Glomerular endothelial cell (primary cell): ENCODE data around the gene GRAP2. TPM values are rescaled to one million over a fixed set of nuclear protein-coding genes. Genes with fewer than 3 reads are reported as not detected.
"Not testable (repeated sequence)": the region's sequence is repeated elsewhere in the genome, so short reads cannot be mapped to it uniquely, and the experiment has no call there.

Experiments used
- DNase-seq: peaks from one replicate; pipeline ENCODE4 v3.0.0-alpha.2; 2011; ENCODE audit warnings: low read depth, low spot score; ENCODE audit errors: extremely low read depth
- total RNA-seq: library from RNA; depleted of rRNA; stranded (reverse); fragments of >200 nt; gene quantifications from 2 replicates; pipeline ENCODE4 v1.2.3, GENCODE V29; 2015

GRAP2 gene
- total RNA-seq, 1 donor from 2014 or later: not detected

GRCh38 chr22:39896313-39896996 is 4.4 kb upstream of the GRAP2 start:
- no peak for DNase-seq

DNA sequence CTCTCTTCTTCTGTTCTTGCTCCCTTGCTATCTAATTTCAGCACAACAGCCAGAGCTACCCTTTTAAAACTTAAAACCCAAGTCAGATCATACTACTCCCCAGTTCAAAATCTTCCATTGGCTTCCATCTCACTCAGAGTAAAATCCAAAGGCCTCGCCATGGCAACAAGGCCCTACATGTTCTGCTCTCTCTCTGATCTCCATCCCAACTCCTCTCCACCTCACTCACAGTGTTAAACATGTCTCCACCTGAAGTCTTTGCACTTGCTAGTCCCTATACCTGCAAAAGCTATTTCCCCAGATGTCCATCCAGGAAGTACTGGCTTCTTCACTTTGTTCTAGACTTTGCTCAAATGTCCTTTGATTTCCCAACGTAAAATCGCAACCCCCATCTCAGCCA is 3.0 kb upstream of the GRAP2 start:
- DNase-seq: no peak

- DNase-seq: no peak
Measured at GRCh38 chr22:39898997-39899396, 1.9 kb upstream of the GRAP2 start.

DNA sequence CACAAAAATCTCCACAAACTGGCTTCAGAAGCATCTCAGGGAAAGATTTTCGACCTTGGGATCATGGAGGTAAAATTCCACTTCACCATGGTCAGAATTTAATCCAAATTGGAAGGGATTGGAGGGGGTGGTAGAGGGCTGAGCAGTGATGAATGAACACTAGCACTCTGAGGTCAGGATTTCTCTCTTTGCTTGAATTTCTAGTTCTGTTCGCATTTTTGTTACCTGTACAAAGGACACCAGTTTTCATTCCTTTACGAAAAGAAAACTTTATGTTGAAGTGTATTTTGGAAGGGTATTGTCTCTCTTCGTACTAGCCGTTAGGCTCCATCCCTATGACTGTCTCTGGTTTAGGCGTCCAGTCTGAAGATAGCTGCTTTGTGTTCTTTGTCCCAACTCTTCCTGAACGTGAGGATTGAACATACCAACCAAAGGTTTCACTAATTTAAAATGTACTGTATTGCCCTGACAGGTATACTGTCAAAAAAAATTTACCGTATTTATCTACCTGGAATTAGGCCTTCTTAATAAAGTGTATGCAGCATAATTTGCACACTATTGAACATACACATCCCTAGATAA is 772 bp downstream of the GRAP2 start:
- no peak for DNase-seq

- DNase-seq: not testable (repeated sequence)
Measured at GRCh38 chr22:39904024-39904423, 3.1 kb downstream of the GRAP2 start.

DNA sequence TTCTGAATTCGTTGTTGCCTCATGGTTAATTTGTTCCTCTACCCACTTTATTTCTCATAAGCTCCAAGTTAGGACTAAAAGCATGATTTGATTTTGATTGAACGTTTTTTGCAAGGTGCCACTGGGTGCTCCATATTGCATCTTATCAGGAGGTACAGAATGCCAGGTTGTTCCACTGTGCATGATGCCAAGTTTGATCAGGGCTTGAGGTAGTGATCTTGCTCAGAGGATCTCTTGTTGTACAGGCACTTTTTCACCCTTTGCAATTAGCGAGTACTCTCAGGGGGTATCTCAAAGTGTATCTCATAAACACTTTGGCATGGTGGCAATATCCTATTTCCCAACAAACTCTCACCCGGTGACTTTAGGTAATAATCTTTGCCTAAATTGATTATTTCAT is 4.0 kb downstream of the GRAP2 start:
- no peak for DNase-seq

DNA sequence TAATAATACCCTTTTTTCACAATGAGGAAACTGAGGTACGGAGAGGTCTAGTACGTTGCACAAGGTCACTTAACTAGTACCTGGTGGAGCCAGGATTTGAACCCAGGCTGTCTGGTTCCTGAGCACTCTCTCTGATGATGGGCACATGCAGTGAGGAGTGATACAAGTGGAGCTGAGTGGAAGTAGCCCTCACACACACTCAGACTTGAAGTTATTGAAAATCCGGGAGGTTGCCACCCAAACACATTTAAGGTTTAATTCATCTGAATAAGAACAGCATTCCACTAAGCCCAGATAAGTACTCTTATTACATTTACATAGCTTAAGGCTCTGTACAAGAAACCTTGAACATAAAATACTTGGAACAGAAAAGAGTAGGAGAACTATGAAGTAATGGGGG is 4.8 kb downstream of the GRAP2 start:
- DNase-seq: no peak

GRCh38 chr22:39906207-39906606 is 5.3 kb downstream of the GRAP2 start:
- DNase-seq: no peak

DNA sequence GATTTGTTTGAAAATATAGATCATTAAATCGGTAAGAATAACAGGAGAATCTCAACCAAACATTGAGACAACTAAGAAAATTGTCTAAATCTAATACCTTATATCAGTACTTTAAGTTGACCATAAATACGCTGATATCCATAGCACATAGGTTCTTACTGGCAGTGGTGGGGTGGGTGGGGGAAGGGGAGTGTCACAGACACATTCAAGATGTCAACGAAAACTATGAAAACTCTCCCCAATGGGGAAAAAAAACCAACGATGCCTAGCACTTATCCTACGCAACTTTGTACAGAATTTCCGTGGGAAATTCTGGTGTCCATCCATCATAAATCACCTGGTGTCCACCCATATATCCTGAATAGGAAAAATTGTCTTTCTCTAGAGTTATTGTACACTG is 6.2 kb downstream of the GRAP2 start:
- no peak for DNase-seq

GRCh38 chr22:39907605-39908097 is 6.8 kb downstream of the GRAP2 start:
- DNase-seq: no peak

DNA sequence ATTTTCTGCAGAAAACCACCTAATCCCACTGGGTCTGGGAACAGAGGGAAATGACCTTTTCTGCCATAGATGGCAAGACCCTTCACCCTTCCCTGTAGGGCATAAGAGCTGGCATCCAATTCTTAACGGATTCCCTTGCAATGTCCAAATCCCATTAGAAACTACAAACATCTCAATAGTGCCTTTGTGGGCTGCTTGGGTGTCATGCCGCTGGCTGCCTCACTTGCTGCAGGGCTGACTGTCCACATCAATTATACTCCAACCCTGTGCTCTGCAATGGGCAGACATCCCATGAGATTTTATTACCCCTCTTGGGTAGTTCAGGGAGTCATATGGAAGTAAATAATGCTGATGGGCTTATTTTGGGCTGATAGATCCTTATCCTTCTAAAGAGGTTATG is 7.3 kb downstream of the GRAP2 start:
- DNase-seq: no peak

- no peak for DNase-seq
Measured at GRCh38 chr22:39908737-39909136, 7.9 kb downstream of the GRAP2 start.

DNA sequence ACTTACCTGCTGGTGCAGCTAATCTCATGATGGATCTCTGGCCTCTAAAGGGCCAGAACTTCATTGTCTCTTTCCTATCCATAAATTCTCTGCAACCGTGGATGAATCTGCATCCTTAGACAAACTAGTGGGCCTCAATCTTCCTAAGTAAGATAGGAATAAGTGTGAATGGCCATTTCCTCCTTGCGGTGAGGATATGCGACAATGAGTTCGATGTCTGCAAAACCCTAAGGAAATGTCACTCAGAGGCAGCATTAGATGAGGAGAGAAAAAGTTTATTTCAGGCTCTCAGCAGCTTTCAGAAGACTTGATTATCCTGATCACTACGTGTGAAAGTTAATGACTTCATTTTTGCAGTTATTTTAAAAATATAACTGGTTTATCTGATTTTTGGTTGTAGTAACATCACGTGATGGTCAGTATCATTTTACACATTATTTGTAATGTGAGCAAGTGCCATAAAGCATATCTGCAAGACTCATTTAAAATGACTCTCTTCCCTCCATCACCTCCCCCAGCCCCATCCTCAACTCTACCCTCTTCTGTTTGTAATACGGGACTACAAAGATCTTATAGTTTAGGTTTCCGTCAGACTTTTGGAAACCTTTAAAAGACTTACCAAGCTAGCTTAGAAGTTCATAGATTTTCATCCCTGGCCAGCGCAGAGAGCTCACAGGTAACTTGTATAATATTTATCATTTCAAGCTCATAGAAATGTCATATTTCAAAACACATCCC is 10.2 kb downstream of the GRAP2 start:
- DNase-seq: no peak

GRCh38 chr22:39913321-39913720 is 12.4 kb downstream of the GRAP2 start:
- no peak for DNase-seq

GRCh38 chr22:39913886-39914285 is 13.0 kb downstream of the GRAP2 start:
- DNase-seq: no peak

GRCh38 chr22:39914584-39914983 is 13.7 kb downstream of the GRAP2 start:
- DNase-seq: no peak

- DNase-seq: no peak
Measured at GRCh38 chr22:39915295-39915726, 14.4 kb downstream of the GRAP2 start.

GRCh38 chr22:39916496-39916895 is 15.6 kb downstream of the GRAP2 start:
- no peak for DNase-seq

DNA sequence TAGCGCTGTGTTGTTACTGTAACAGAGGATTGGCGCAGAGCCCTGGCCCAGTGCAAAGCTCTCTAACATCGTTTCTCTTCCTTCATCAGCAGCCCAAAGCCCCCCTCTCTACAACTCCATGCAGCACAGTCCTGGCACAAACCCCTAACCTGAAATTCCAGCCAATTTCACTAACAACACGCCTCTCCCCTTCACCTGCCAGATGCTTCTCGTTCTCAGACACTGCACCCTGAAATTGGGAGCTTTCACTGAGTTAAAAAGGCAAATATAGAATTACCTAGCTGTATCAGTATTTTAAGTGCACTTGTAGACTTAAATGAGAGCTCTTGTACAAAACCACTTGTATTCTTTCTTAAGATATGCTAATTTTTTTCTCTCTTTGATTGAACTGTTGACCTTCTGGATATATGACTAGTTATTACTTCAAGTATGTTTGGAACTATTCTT is 16.3 kb downstream of the GRAP2 start:
- DNase-seq: no peak

DNA sequence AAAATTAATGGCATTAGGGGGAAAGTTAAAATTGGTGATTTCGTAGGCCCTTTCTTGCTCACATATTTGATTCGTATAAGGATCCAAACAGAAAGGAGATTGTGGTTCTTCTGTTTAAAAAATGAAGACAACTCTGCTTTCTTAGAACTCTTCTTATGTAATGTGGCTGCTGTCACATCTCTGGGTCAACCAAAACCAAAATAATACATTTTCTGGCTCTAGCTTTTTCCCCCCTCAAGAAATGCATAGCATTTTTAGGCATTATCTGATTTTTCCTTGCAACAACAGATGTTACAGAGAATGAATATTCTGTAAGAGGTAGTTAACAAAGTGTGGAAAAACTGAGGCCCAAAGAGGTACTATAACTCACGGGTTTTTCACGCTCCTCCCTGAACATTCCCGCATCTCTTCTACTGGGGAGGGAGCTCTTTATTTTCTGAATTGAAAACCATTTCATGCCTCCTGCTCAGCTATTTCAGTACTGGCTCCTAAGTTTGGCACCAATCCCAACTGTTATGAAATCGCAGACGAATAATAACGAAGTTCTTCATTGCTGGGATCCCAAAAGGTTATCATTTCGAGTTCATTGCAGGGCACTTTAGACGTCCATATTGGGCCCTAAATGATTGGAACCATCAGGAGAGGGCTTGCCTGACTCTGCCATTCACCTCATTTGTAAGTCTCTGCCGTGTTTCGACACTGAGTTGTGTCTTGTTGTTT is 17.1 kb downstream of the GRAP2 start:
- DNase-seq: no peak

GRCh38 chr22:39920134-39920743 is 19.4 kb downstream of the GRAP2 start:
- DNase-seq: no peak
